ENCODE measurements around the gene ALKBH3. TPM values are rescaled to one million over a fixed set of nuclear protein-coding genes. Genes with fewer than 3 reads are reported as not detected.

Gene ALKBH3
- total and polyA plus RNA-seq, 2 donors (not counting 3 experiments of a cell fraction or from before 2014, with no cell fraction given), result 28.0 to 34.7 TPM

DNA sequence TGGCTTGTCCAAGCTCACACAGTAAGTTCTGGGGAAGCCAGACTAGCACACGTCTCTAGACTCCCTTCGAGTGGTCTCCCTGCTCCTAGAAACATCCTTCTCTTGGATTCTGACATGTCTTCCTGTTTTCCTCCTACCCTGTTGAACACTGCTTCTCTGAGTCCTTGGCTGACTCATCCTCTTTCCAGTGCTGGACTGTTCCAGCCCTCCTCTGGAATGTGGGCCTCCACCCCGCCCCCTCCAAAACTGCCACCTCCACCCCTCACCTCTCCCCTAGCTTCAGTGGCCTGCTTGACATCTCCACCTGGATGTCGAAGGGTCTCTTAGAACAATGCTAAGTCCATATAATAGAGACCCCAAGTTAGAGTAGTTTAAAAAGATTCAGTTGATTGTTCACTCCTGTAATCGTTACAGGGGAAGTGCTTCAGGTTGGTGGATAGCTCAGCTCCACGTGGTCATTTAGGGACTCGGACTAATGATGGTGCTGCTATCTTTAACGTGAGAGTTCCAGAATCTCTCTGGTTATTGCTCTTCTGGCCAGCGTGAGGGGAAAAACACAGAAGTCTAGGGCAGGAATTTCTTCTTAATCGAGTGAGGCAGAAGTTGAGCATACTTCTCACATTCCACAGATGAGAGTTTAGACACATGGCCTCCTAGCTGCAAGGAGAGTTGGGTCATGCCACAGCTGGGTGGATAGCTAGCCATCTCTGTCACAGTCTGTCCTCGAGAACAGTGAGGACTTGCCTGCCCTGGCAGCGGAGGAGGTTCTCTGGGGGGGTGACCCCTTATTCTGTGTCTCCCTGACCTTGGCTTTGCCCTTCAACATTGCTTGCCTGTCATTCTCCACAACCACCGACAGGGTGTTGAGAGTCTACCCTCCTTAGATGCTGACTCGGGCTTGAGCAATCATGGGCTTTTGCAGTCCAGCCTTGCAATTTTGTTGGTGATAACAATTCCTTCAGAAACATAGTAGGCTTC lies 57.1 kb downstream of the ALKBH3 start:
- TF ChIP-seq FOS (IDR thresholded peaks at IDR 0.05; ENCODE audit: borderline replicate concordance, insufficient read depth, low read length), result peak; percentile 76
- no peak for TF ChIP-seq POLR2AphosphoS5 (IDR thresholded peaks at IDR 0.05; ENCODE audit: insufficient read depth, low read depth, low read length)

DNA sequence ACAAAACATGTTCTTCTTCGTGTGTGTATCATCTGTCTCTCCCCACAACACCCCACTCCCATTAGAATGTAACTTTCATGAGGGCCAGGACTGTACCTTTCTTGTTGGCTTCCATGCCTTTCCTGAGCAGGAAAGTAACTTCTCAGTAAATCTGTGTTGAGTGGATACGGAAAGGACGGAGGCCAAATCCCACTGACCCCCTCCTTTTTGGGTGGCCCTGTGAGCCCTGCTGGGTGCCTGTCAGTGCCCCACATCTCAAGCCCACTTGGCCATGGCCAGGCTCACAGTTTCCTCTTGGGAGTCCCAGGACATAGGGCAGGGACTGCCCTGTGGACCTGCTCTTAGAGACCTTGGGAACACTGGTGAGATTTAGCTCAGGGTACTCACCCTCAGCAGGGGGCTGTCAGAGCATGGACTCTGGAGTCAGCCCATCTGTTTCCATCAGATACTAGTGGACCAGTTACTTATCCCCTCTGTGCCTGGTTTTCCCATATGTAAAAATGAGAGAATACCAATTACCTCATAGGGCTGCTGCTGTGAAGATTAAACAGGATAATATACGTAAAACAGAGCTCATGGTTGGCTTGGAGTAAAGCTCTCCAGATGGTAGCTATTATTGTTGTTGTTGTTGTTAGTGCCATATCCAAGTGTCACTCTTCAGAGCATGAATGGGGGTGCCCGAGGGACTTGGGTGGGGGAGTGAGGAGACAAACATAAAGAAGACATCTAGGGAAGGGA lies 60.8 kb downstream of the ALKBH3 start:
- dilution Hi-C loops (cut with MboI; ENCODE audit: extremely low pct_ligation_motif_present, low sequenced_read_pairs), result no loop called here
- Histone ChIP-seq H3K4me1 (ENCODE audit: control insufficient read depth, extremely low read depth, insufficient read depth, low read length) (peaks cover 21% of the 10 kb centered on the region), H3K4me2 (ENCODE audit: insufficient read depth, low read length) (peak overlapping the region; percentile 82), H3K27ac (ENCODE audit: insufficient read depth, low read depth, low read length) (no peak overlapping the region), H3K4me3 (replicated peaks in 1 of 3; ENCODE audit: insufficient read depth in 1 of 3, low read depth in 1 of 3, low read length in 3 of 3) (peak overlapping the region; percentile 23 to 39 (median 25)), H3K9me1 (replicated peaks; ENCODE audit: control insufficient read depth, extremely low read depth, insufficient read depth, low read length) (no peaks in the 10 kb centered on the region), H3K79me2 (ENCODE audit: control insufficient read depth, insufficient read depth, low read length) (no peaks in the 10 kb centered on the region), H3K36me3 (ENCODE audit: control insufficient read depth in 2 of 2, extremely low read depth in 1 of 2, insufficient read depth in 2 of 2, low read length in 2 of 2) (no peaks in the 10 kb centered on the region), H3K27me3 (ENCODE audit: control insufficient read depth in 2 of 2, insufficient read depth in 2 of 2, low read length in 2 of 2) (peaks cover 9 to 14% of the 10 kb centered on the region in 2 experiments), H2AFZ (ENCODE audit: low read depth, low read length) (peak overlapping the region; percentile 83), H4K20me1 (replicated peaks; ENCODE audit: control insufficient read depth, extremely low read depth, insufficient read depth, low read length) (no peaks in the 10 kb centered on the region), H3K9ac (replicated peaks; ENCODE audit: extremely low read depth, insufficient read depth, low read length) (peak overlapping the region; percentile 40), H3K9me3 (replicated peaks; ENCODE audit: control insufficient read depth, insufficient read depth, low read length) (no peaks in the 10 kb centered on the region)
- FAIRE-seq, result no peak
- TSS peak; percentile 12 for BruUV-seq (replicated peaks)
- intact Hi-C loops (cut with micrococcal nuclease), result no loop called here
- TF ChIP-seq POLR2A (IDR thresholded peaks at IDR 0.05; ENCODE audit: low read depth, low read length) (no peak), FOS (IDR thresholded peaks at IDR 0.05; ENCODE audit: borderline replicate concordance, insufficient read depth, low read length) (no peak), EZH2 (IDR thresholded peaks at IDR 0.05; ENCODE audit: borderline replicate concordance, low read depth, low read length, severe bottlenecking) (no peak), GATA2 (IDR thresholded peaks at IDR 0.05; ENCODE audit: insufficient read depth, insufficient read length, low read depth, low read length) (no peak), JUN (IDR thresholded peaks at IDR 0.05; ENCODE audit: borderline replicate concordance, insufficient read depth, insufficient read length, low read depth) (no peak), POLR2AphosphoS5 (IDR thresholded peaks at IDR 0.05; ENCODE audit: insufficient read depth, low read depth, low read length) (no peak), MYC (IDR thresholded peaks at IDR 0.05; ENCODE audit: low read depth, low read length) (no peak)
- TF ChIP-seq, protein P1, sequence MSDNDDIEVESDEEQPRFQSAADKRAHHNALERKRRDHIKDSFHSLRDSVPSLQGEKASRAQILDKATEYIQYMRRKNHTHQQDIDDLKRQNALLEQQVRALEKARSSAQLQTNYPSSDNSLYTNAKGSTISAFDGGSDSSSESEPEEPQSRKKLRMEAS (IDR thresholded peaks at IDR 0.05; ENCODE audit: insufficient read depth, insufficient read length), result no peak
- TF ChIP-seq, protein P2, sequence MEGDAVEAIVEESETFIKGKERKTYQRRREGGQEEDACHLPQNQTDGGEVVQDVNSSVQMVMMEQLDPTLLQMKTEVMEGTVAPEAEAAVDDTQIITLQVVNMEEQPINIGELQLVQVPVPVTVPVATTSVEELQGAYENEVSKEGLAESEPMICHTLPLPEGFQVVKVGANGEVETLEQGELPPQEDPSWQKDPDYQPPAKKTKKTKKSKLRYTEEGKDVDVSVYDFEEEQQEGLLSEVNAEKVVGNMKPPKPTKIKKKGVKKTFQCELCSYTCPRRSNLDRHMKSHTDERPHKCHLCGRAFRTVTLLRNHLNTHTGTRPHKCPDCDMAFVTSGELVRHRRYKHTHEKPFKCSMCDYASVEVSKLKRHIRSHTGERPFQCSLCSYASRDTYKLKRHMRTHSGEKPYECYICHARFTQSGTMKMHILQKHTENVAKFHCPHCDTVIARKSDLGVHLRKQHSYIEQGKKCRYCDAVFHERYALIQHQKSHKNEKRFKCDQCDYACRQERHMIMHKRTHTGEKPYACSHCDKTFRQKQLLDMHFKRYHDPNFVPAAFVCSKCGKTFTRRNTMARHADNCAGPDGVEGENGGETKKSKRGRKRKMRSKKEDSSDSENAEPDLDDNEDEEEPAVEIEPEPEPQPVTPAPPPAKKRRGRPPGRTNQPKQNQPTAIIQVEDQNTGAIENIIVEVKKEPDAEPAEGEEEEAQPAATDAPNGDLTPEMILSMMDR (IDR thresholded peaks at IDR 0.05; ENCODE audit: extremely low read depth in 1 of 2, insufficient read depth in 1 of 2, low read depth in 1 of 2, low read length in 2 of 2), result no peak
- POLR2A ChIA-PET, result interaction anchor here (0.9 to 2.0 kb wide), 5 partner anchors 16 to 154 kb away, joined by 3 to 8 read pairs (median 4); partner anchors contain the start of gene EXT2
- DNase-seq (ENCODE audit: low read depth, low spot score), result no peak
- CTCF ChIA-PET, result interaction anchor here (0.9 to 15.5 kb wide), 11 partner anchors 8 to 153 kb away, joined by 3 to 352 read pairs (median 12); partner anchors contain the start of gene EXT2

More for the DNA sequence above, 57.1 kb downstream of the ALKBH3 start:
- H3K9ac ChIP-seq (replicated peaks; ENCODE audit: extremely low read depth, insufficient read depth, low read length), result no peak overlapping the region
- DNase-seq (ENCODE audit: low read depth, low spot score), result peak; percentile 28
- no peaks in the 10 kb centered on the region for H3K9me3 ChIP-seq (replicated peaks; ENCODE audit: control insufficient read depth, insufficient read depth, low read length)
- no peaks in the 10 kb centered on the region for H3K27me3 ChIP-seq (ENCODE audit: control insufficient read depth in 2 of 2, insufficient read depth in 2 of 2, low read length in 2 of 2)
- ChIA-PET CTCF (interaction anchor here (1.0 to 15.5 kb wide), 4 partner anchors 10 to 48 kb away, joined by 3 to 352 read pairs (median 6); no protein-coding TSS in a partner anchor), POLR2A (no interaction called here)
- no peaks in the 10 kb centered on the region for H3K9me1 ChIP-seq (replicated peaks; ENCODE audit: control insufficient read depth, extremely low read depth, insufficient read depth, low read length)
- H3K4me2 ChIP-seq (ENCODE audit: insufficient read depth, low read length), result no peak overlapping the region
- H3K4me3 ChIP-seq (replicated peaks in 1 of 3; ENCODE audit: insufficient read depth in 1 of 3, low read depth in 1 of 3, low read length in 3 of 3), result no peak overlapping the region
- H2AFZ ChIP-seq (ENCODE audit: low read depth, low read length), result peak overlapping the region; percentile 58
- no peaks in the 10 kb centered on the region for H3K36me3 ChIP-seq (ENCODE audit: control insufficient read depth in 2 of 2, extremely low read depth in 1 of 2, insufficient read depth in 2 of 2, low read length in 2 of 2)
- no peaks in the 10 kb centered on the region for H3K79me2 ChIP-seq (ENCODE audit: control insufficient read depth, insufficient read depth, low read length)
- dilution Hi-C loops (cut with MboI; ENCODE audit: extremely low pct_ligation_motif_present, low sequenced_read_pairs) (no loop called here), intact Hi-C loops (cut with micrococcal nuclease) (no loop called here)
- BruUV-seq (replicated peaks), result no TSS peak
- no peaks in the 10 kb centered on the region for H4K20me1 ChIP-seq (replicated peaks; ENCODE audit: control insufficient read depth, extremely low read depth, insufficient read depth, low read length)
- FAIRE-seq, result peak; percentile 89
- H3K4me1 ChIP-seq (ENCODE audit: control insufficient read depth, extremely low read depth, insufficient read depth, low read length), result peaks cover 20% of the 10 kb centered on the region
- no peak overlapping the region for H3K27ac ChIP-seq (ENCODE audit: insufficient read depth, low read depth, low read length)

Measured in endothelial cell of umbilical vein (primary cell).